HepG2 (cell line): ENCODE results near the gene IL26. TPM values are rescaled to one million over a fixed set of nuclear protein-coding genes. Genes with fewer than 3 reads are reported as not detected.

Experiments
- ATAC-seq: fragments of 200-7000 bp; cut with Tn5 transposase; 3 replicates; pipeline ENCODE4 v1.9.1; 2020; ENCODE audit warnings: mild to moderate bottlenecking, moderate library complexity
- BruUV-seq: library from RNA; stranded (reverse); fragments of 400-500 nt; replicated peaks from 2 replicates; lab custom pipeline; 2021; lab: Mats Ljungman, UMichigan
- CTCF ChIA-PET: fragments of 300-600 bp; formaldehyde crosslinking; extraction: SDS; loops from one replicate; lab custom pipeline; 2021; ENCODE audit warnings: low total read pairs, inconsistent platforms, low intra/inter-chr PET ratio; lab: Yijun Ruan, JAX
- POLR2A ChIA-PET: fragments of 350-600 bp; sonication (Branson Sonifier 250); formaldehyde crosslinking; loops from one replicate; lab custom pipeline; 2020; ENCODE audit warnings: antibody characterized with exemption, inconsistent platforms; lab: Yijun Ruan, JAX
- DNase-seq: peaks from one replicate; pipeline ENCODE4 v3.0.0-alpha.2; 2015; ENCODE audit warnings: low spot score
- FAIRE-seq: peaks from 3 replicates; lab custom pipeline; 2011; peaks lifted over from hg19 to GRCh38; lab: Jason Lieb, UNC
- H2AFZ ChIP-seq: one replicate; pipeline ENCODE4 v1.6.1; 2011; ENCODE audit warnings: low read length, inconsistent platforms
- H3K27ac ChIP-seq: fragments of 300-600 bp; 3 replicates; pipeline ENCODE4 v1.8.0; 2011; ENCODE audit warnings: mixed run types, mild to moderate bottlenecking, mixed read lengths, low read length, inconsistent platforms; ENCODE audit not compliant: insufficient read depth; ENCODE audit errors: extremely low read length
- H3K27me3 ChIP-seq, 2 experiments: fragments of 200-600 bp in 1 of 2; 2 replicates in 1 of 2; 3 replicates in 1 of 2; pipeline versions ENCODE4 v1.6.0 to v1.8.0; 2011; ENCODE audit warnings: low read length in 2 of 2, mild to moderate bottlenecking in 2 of 2, moderate library complexity in 2 of 2, inconsistent platforms in 1 of 2; ENCODE audit not compliant: insufficient read depth in 2 of 2, control insufficient read depth in 1 of 2
- H3K36me3 ChIP-seq, 2 experiments: fragments of 200-600 bp in 1 of 2; replicated peaks in 1 of 2; 2 replicates in 1 of 2; 3 replicates in 1 of 2; pipeline versions ENCODE4 v1.5.1 to v1.8.0; 2011; ENCODE audit warnings: low read length in 2 of 2, inconsistent platforms in 1 of 2; ENCODE audit not compliant: insufficient read depth in 2 of 2, control insufficient read depth in 1 of 2
- H3K4me1 ChIP-seq: 2 replicates; pipeline ENCODE4 v1.5.1; 2012; ENCODE audit warnings: low read length, inconsistent platforms; ENCODE audit not compliant: insufficient read depth
- H3K4me2 ChIP-seq: 2 replicates; pipeline ENCODE4 v1.6.0; 2011; ENCODE audit warnings: low read depth, low read length, inconsistent platforms
- H3K4me3 ChIP-seq, 3 experiments: fragments of 200-600 bp in 1 of 3; sonication (generic), shearing (Covaris generic) in 1 of 3; replicated peaks in 1 of 3; 2 replicates each; pipeline ENCODE4 v1.5.1; 2011 to 2016; ENCODE audit warnings: low read length in 3 of 3, inconsistent platforms in 2 of 3, low read depth in 2 of 3, mild to moderate bottlenecking in 2 of 3, control low read depth in 1 of 3, mixed read lengths in 1 of 3; ENCODE audit not compliant: insufficient read depth in 1 of 3
- H3K79me2 ChIP-seq: one replicate; pipeline ENCODE4 v1.6.1; 2011; ENCODE audit warnings: low read length, inconsistent platforms; ENCODE audit not compliant: insufficient read depth
- H3K9ac ChIP-seq: 2 replicates; pipeline ENCODE4 v1.6.0; 2011; ENCODE audit warnings: mild to moderate bottlenecking, low read depth, low read length, inconsistent platforms; ENCODE audit not compliant: insufficient read depth
- H3K9me3 ChIP-seq: 2 replicates; pipeline ENCODE4 v1.5.1; 2012; ENCODE audit warnings: mild to moderate bottlenecking, low read length
- H4K20me1 ChIP-seq: 2 replicates; pipeline ENCODE4 v1.6.0; 2011; ENCODE audit warnings: inconsistent platforms, mild to moderate bottlenecking, low read length, moderate library complexity; ENCODE audit not compliant: insufficient read depth
- CEBPB ChIP-seq: IDR thresholded peaks from 2 replicates; pipeline ENCODE4 v1.6.1; 2011; ENCODE audit warnings: low read depth, low read length, improper control_type of control experiment, borderline replicate concordance
- HOXA7 ChIP-seq: sonication (generic); formaldehyde crosslinking; IDR thresholded peaks from 2 replicates; pipeline ENCODE4 v1.8.1; 2022; ENCODE audit warnings: mild to moderate bottlenecking, missing genetic modification reagents, moderate library complexity
- MLLT10 ChIP-seq: sonication (generic); formaldehyde crosslinking; IDR thresholded peaks from 2 replicates; pipeline ENCODE4 v1.4.0; 2020; ENCODE audit warnings: missing genetic modification reagents
- NFYC ChIP-seq: IDR thresholded peaks from 2 replicates; pipeline ENCODE4 v1.6.1; 2016; ENCODE audit warnings: missing genetic modification reagents, missing compliant biosample characterization
- NR1H2 ChIP-seq: sonication (generic); formaldehyde crosslinking; IDR thresholded peaks from 2 replicates; pipeline ENCODE4 v1.8.1; 2022; ENCODE audit warnings: low read depth, missing genetic modification reagents, borderline replicate concordance
- SOX6 ChIP-seq, 2 experiments: fragments of 450-650 bp in 1 of 2; sonication (generic) in 1 of 2; formaldehyde crosslinking in 1 of 2; IDR thresholded peaks; 2 replicates each; pipeline versions ENCODE4 v1.4.0 to v1.6.1; 2017 to 2020; ENCODE audit warnings: antibody characterized with exemption in 1 of 2, mild to moderate bottlenecking in 1 of 2, missing genetic modification reagents in 1 of 2
- SP5 ChIP-seq: IDR thresholded peaks from 2 replicates; pipeline ENCODE4 v1.6.1; 2016; ENCODE audit warnings: low read depth, borderline replicate concordance
- TAF15 ChIP-seq: fragments of 200-400 bp; formaldehyde crosslinking; IDR thresholded peaks from one replicate; pipeline ENCODE4 v1.6.1; 2018; ENCODE audit warnings: mild to moderate bottlenecking, low read depth, low read length; ENCODE audit not compliant: poor library complexity, severe bottlenecking
- ZFP36L2 ChIP-seq: sonication (generic); formaldehyde crosslinking; IDR thresholded peaks from 2 replicates; pipeline ENCODE4 v1.4.0; 2020; ENCODE audit warnings: missing genetic modification reagents
- ZNF10 ChIP-seq: sonication (generic); formaldehyde crosslinking; IDR thresholded peaks from 2 replicates; pipeline ENCODE4 v1.4.0; 2020; ENCODE audit warnings: mild to moderate bottlenecking, low read depth, missing genetic modification reagents, borderline replicate concordance
- ZNF253 ChIP-seq: sonication (generic); formaldehyde crosslinking; IDR thresholded peaks from 2 replicates; pipeline ENCODE4 v1.8.0; 2022; ENCODE audit warnings: mild to moderate bottlenecking, missing genetic modification reagents, borderline replicate concordance
- WGBS: methylation state at CpG from one replicate; pipeline ENCODE4 v1.1.6; 2017; ENCODE audit warnings: low lambda C conversion rate; 5-methylcytosine and 5-hydroxymethylcytosine counted together
- in situ Hi-C: cut with HindIII; loops from 2 replicates; pipeline ENCODE4 v1.10.0; 2017; ENCODE audit warnings: low pct_unique_long_range_greater_than_20kb; ENCODE audit not compliant: extremely low pct_ligation_motif_present
- intact Hi-C: fragments of 100-400 bp; cut with micrococcal nuclease; formaldehyde crosslinking; loops from one replicate; pipeline ENCODE4 v1.10.0; 2022; ENCODE audit not compliant: unreplicated experiment
- polyA plus RNA-seq, 8 experiments: library from polyadenylated mRNA; depleted of rRNA in 3 of 8; stranded (reverse) in 7 of 8; unstranded in 1 of 8; fragments of >200 nt; fragmentation: Illumina TruSeq in 4 of 8; extraction: Trizol in 4 of 8; gene quantifications; 2 replicates each; pipeline versions ENCODE4 v1.2.1 to v1.2.3, GENCODE V29; 2011 to 2016; ENCODE audit warnings: low read depth in 4 of 8, missing spikeins in 1 of 8, mixed read lengths in 1 of 8; ENCODE audit not compliant: insufficient read depth in 1 of 8
- total RNA-seq, 5 experiments: library from RNA; depleted of rRNA; stranded (reverse); fragments of >200 nt; fragmentation: Illumina TruSeq; extraction: Trizol; gene quantifications; 2 replicates each; pipeline ENCODE4 v1.2.3, GENCODE V29; 2016; ENCODE audit warnings: low read depth in 1 of 5

The IL26 gene
- total and polyA plus RNA-seq, 2 of the 13 experiments (the other 11 are each of a cell fraction or from before 2014, with no cell fraction given), result not detected

DNA sequence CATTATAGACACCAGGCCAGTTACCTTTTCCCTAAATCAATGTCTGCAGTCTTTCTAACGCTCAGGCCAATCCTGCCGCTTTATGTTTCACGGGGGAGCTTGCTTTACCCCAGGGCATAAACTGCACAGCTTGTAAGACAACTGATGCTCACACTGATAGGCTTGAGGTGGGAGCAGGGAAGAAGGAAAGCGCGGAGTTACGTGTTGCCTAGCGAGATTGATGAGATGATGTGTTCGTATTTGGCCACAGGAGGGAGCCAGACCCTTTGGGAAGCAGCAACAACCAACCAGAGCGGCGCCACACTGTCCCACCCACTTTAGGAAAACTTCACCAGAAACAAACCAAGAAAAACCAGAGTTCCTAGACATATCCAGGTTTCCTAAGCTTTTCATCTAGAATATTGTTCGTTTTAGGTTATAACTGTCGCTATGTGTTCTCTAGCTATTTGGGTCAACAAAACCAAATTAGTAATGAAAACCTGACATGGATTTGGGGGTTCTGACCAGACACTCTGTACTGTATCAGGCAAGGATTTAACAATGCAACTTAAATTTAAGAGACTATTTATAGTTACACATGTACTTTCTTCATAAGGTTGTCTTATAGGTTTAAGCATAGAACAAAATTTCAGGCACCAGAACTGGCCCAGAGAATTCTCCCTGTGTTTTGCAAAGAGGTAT is 2.4 kb downstream of the IL26 start (continued):
- no peak for TF ChIP-seq SOX6 (IDR thresholded peaks at IDR 0.05)
- 0 out of 2 replicates have a peak, but pooled peaks have one; percentile 27 for TF ChIP-seq SOX6 (CRISPR knock-in tag; IDR thresholded peaks at IDR 0.05)
- peak; percentile 42; the same call in 1 of the 2 replicates for TF ChIP-seq NFYC (CRISPR knock-in tag)
- peak; percentile 66; the same call in 1 of the 2 replicates for TF ChIP-seq SP5 (CRISPR knock-in tag)
- TF ChIP-seq HOXA7 (CRISPR knock-in tag), result no peak
- TF ChIP-seq ZFP36L2 (CRISPR knock-in tag), result no peak
- no peak for TF ChIP-seq TAF15
- no peak for TF ChIP-seq NR1H2
- TF ChIP-seq MLLT10 (CRISPR knock-in tag), result no peak
- TF ChIP-seq ZNF253 (CRISPR knock-in tag), result no peak

DNA sequence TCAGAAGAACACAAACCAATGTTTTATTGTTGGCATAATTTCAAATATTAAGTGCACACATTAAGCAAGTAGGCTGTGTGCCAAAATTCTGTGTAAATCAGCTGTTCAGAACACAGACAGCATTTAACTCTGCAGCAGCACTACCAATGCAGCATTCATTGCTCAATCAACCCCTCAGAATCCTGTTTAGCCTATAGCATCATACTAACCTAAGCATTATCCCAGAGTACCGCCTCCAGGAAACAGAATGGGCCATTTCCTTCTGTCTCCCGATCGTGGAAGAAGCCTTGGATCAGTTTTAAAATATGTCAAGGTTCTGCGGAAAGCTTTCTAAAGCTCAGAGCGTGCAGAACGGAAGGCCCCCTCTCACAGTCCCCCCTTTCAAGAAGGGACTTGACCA is 3.3 kb downstream of the IL26 start:
- Histone ChIP-seq H3K9ac (no peak overlapping the region), H2AFZ (peak overlapping the region; percentile 54), H3K27ac (no peak overlapping the region), H3K27me3 (peaks cover 0 to 6% of the 10 kb centered on the region in 2 experiments; a peak in 1 of 5 replicates), H3K36me3 (no peaks in the 10 kb centered on the region), H3K4me2 (no peak overlapping the region), H3K4me3 (no peak overlapping the region), H4K20me1 (no peaks in the 10 kb centered on the region), H3K4me1 (no peaks in the 10 kb centered on the region), H3K79me2 (no peaks in the 10 kb centered on the region), H3K9me3 (no peaks in the 10 kb centered on the region)
- CTCF ChIA-PET, result interaction anchor here (2.3 kb wide), 1 partner anchor 95 kb away, joined by 36 read pairs; no protein-coding TSS in a partner anchor
- POLR2A ChIA-PET, result no interaction called here
- in situ Hi-C loops (loop anchor here (5.0 kb wide), 1 partner anchor 90 kb away; no protein-coding TSS in a partner anchor), intact Hi-C loops (no loop called here)
- peak; percentile 40; the same call in 1 of the 2 replicates for TF ChIP-seq CEBPB
- TF ChIP-seq ZNF10, result no peak
- 10% methylated on average over 5 of the region's 6 CpGs for whole genome bisulfite sequencing
- ATAC-seq, result no peak
- DNase-seq, result no peak
- BruUV-seq, result no TSS peak
- FAIRE-seq, result no peak
